GM06990 (cell line): ENCODE results near the gene BABAM2.

Experiments used
- DNase-seq: peaks from one replicate; pipeline ENCODE4 v3.0.0-alpha.2; 2011; ENCODE audit not compliant: insufficient read length; ENCODE audit errors: extremely low read depth
- H3K27me3 ChIP-seq: replicated peaks from 2 replicates; pipeline ENCODE4 v1.6.0; 2011; ENCODE audit warnings: low read length; ENCODE audit not compliant: control insufficient read depth, insufficient read depth
- H3K36me3 ChIP-seq: 2 replicates; pipeline ENCODE4 v1.5.1; 2011; ENCODE audit warnings: low read length; ENCODE audit not compliant: control insufficient read depth, insufficient read depth
- H3K4me3 ChIP-seq: replicated peaks from 2 replicates; pipeline ENCODE4 v1.5.1; 2011; ENCODE audit warnings: low read depth, mild to moderate bottlenecking, control low read depth, low read length
- CTCF ChIP-seq: IDR thresholded peaks from 2 replicates; pipeline ENCODE4 v1.5.1; 2011; ENCODE audit warnings: low read length, control low read depth, mild to moderate bottlenecking, inconsistent platforms; ENCODE audit not compliant: insufficient read depth, poor library complexity, severe bottlenecking

Gene BABAM2

GRCh38 chr2:28270456-28271152, 380.1 kb downstream of the BABAM2 start:
- H3K4me3 ChIP-seq = no peak overlapping the region
- no peaks in the 10 kb centered on the region for H3K27me3 ChIP-seq
- H3K36me3 ChIP-seq = no peaks in the 10 kb centered on the region
- no peak for TF ChIP-seq CTCF
- DNase-seq = no peak

GRCh38 chr2:28271231-28271918, 380.8 kb downstream of the BABAM2 start:
- no peak for DNase-seq
- H3K4me3 ChIP-seq = no peak overlapping the region
- no peak for TF ChIP-seq CTCF
- H3K36me3 ChIP-seq = no peaks in the 10 kb centered on the region
- H3K27me3 ChIP-seq = no peaks in the 10 kb centered on the region

DNA sequence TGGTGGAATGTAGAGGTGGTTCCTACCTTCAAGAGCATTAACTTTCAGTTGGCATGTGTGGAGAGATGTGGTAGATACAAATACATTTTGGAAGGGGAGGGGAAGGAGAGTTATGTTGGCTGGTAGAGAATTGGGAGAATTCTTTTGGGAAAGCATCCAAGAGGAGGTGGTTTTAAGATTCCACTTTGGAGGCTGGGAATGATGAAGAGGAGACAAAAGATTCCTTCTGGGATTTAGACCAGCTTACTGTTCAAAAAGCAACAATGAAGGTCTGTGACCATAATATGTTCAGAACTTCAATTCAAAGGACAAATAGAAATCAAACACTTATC, 381.4 kb downstream of the BABAM2 start:
- DNase-seq = no peak
- no peaks in the 10 kb centered on the region for H3K36me3 ChIP-seq
- H3K27me3 ChIP-seq = no peaks in the 10 kb centered on the region
- H3K4me3 ChIP-seq = no peak overlapping the region
- no peak for TF ChIP-seq CTCF

DNA sequence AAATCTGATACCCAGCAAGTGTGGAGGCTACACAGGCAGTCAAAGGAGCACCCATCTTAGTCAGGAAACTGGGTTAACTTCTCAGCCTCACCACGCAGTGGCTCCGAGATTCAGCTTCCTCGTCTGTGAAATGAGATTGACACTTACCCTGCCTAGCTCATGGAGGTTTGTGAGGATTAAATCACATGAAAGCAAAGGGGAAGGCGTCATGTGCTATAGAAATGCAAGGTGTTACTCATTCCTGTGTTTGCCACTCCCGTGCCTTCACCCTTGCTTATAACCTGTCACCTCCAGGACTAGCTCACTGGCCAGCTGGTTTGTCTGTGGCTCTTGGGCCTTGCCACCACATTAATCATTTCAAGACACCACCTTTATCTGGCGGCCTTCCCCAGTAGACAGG, 383.2 kb downstream of the BABAM2 start:
- no peaks in the 10 kb centered on the region for H3K36me3 ChIP-seq
- TF ChIP-seq CTCF = no peak
- DNase-seq = no peak
- no peaks in the 10 kb centered on the region for H3K27me3 ChIP-seq
- H3K4me3 ChIP-seq = no peak overlapping the region

- TF ChIP-seq CTCF = no peak
- no peaks in the 10 kb centered on the region for H3K27me3 ChIP-seq
- H3K36me3 ChIP-seq = no peaks in the 10 kb centered on the region
- H3K4me3 ChIP-seq = no peak overlapping the region
- DNase-seq = peak; percentile 31
Measured at GRCh38 chr2:28274911-28275685, 384.6 kb downstream of the BABAM2 start.
